CD4-positive, CD25-positive, alpha-beta regulatory T cell (primary cell): ENCODE data around the gene PERM1. TPM values are rescaled to one million over a fixed set of nuclear protein-coding genes. Genes with fewer than 3 reads are reported as not detected.

Experiments
- polyA plus RNA-seq, 4 donors: library from polyadenylated mRNA; unstranded; fragments of 300-500 nt; fragmentation: Illumina TruSeq; gene quantifications; one replicate each; pipeline ENCODE4 v1.2.3, GENCODE V29; 2021
- total RNA-seq: library from RNA; stranded (reverse); gene quantifications from one replicate; pipeline ENCODE4 v1.2.3, GENCODE V29; 2022

Gene PERM1
- total and polyA plus RNA-seq, 5 donors from 2014 or later = not detected

Other genes with a start within 250 kb of the PERM1 start
- gene SAMD11, start 58.2 kb downstream of the PERM1 start, total RNA-seq = not detected
- gene SAMD11, start 58.2 kb downstream of the PERM1 start, polyA plus RNA-seq = under 1 TPM in 2 of 4 donors, not detected in 2; 0.14 to 0.31 TPM
- 54.0 TPM for gene NOC2L, start 22.8 kb downstream of the PERM1 start, total RNA-seq
- 10 to 100 TPM; 36.8 to 56.6 (median 53.5) TPM for gene NOC2L, start 22.8 kb downstream of the PERM1 start, polyA plus RNA-seq
- gene KLHL17, start 21.5 kb downstream of the PERM1 start, total RNA-seq = 28.4 TPM
- 1 to 10 TPM; 1.5 to 1.6 (median 1.6) TPM for gene KLHL17, start 21.5 kb downstream of the PERM1 start, polyA plus RNA-seq
- gene PLEKHN1, start 15.6 kb downstream of the PERM1 start, total RNA-seq = 2.5 TPM
- gene PLEKHN1, start 15.6 kb downstream of the PERM1 start, polyA plus RNA-seq = under 1 TPM in 2 of 4 donors, not detected in 2; 0.39 to 0.61 TPM
- gene HES4, start 18.0 kb upstream of the PERM1 start, total RNA-seq = 25.9 TPM
- gene HES4, start 18.0 kb upstream of the PERM1 start, polyA plus RNA-seq = 1 to 10 TPM in 2 of 4 donors, under 1 TPM in 1, not detected in 1; 0.21 to 1.3 (median 1.1) TPM
- gene ISG15, start 31.4 kb upstream of the PERM1 start, total RNA-seq = 76.7 TPM
- 100 to 1,000 TPM; 174 to 489 (median 295) TPM for gene ISG15, start 31.4 kb upstream of the PERM1 start, polyA plus RNA-seq
- gene AGRN, start 38.0 kb upstream of the PERM1 start, total RNA-seq = 4.2 TPM
- gene AGRN, start 38.0 kb upstream of the PERM1 start, polyA plus RNA-seq = under 1 TPM in 3 of 4 donors, not detected in 1; 0.06 to 0.38 (median 0.21) TPM
- gene RNF223, start 92.2 kb upstream of the PERM1 start, total RNA-seq = not detected
- gene RNF223, start 92.2 kb upstream of the PERM1 start, polyA plus RNA-seq = not detected
- gene C1orf159, start 134.0 kb upstream of the PERM1 start, total RNA-seq = 20.0 TPM
- 1 to 10 TPM; 3.0 to 6.3 (median 4.7) TPM for gene C1orf159, start 134.0 kb upstream of the PERM1 start, polyA plus RNA-seq
- not detected for gene TTLL10, start 191.8 kb upstream of the PERM1 start, total RNA-seq
- gene TTLL10, start 191.8 kb upstream of the PERM1 start, polyA plus RNA-seq = not detected
- 47.8 TPM for gene TNFRSF18, start 224.5 kb upstream of the PERM1 start, total RNA-seq
- gene TNFRSF18, start 224.5 kb upstream of the PERM1 start, polyA plus RNA-seq = 10 to 100 TPM; 17.4 to 54.5 (median 25.2) TPM
- gene TNFRSF4, start 232.1 kb upstream of the PERM1 start, total RNA-seq = 65.8 TPM
- 10 to 100 TPM; 19.0 to 50.2 (median 32.2) TPM for gene TNFRSF4, start 232.1 kb upstream of the PERM1 start, polyA plus RNA-seq
- 165 TPM for gene SDF4, start 249.9 kb upstream of the PERM1 start, total RNA-seq
- 100 to 1,000 TPM in 2 of 4 donors, 10 to 100 TPM in 2; 70.3 to 113 (median 91.6) TPM for gene SDF4, start 249.9 kb upstream of the PERM1 start, polyA plus RNA-seq